ENCODE results near the gene LTBP1.

LTBP1 gene

GRCh38 chr2:33236482-33237385 is 290.0 kb downstream of the LTBP1 start:
- Histone ChIP-seq H3K9ac (ENCODE audit: low read length) (no peak overlapping the region), H3K36me3 (ENCODE audit: control insufficient read depth, insufficient read depth, low read length, severe bottlenecking) (no peaks in the 10 kb centered on the region), H3K4me1 (ENCODE audit: control insufficient read depth, insufficient read depth, low read length) (peaks cover 7% of the 10 kb centered on the region), H3K27me3 (replicated peaks; ENCODE audit: control insufficient read depth, insufficient read depth, low read length) (no peaks in the 10 kb centered on the region), H3K9me3 (ENCODE audit: control insufficient read depth, low read length) (no peaks in the 10 kb centered on the region), H3K4me3 (ENCODE audit: low read length) (no peak overlapping the region)
- no peak for DNase-seq (ENCODE audit: low read depth)

DNA sequence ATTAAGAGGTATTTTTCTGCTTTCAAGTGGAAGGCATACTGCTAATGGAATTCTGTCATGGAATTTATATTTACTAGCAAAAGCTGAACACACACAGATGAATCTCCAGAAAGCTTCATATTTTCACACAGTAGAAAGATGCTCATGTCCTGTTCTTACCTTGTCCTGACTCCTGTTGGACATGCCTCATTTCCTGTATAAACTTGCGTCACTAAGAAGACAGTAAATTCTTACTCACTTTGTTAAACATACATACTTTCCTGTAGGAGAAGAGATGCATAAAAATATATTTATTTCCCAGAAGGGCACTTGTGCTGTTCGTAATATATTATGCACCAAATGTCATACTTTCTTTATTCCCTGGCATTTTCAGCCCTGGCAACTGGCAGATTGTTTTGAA is 291.4 kb downstream of the LTBP1 start:
- Histone ChIP-seq H3K36me3 (ENCODE audit: control insufficient read depth, insufficient read depth, low read length, severe bottlenecking) (no peaks in the 10 kb centered on the region), H3K9ac (ENCODE audit: low read length) (no peak overlapping the region), H3K27me3 (replicated peaks; ENCODE audit: control insufficient read depth, insufficient read depth, low read length) (no peaks in the 10 kb centered on the region), H3K9me3 (ENCODE audit: control insufficient read depth, low read length) (no peaks in the 10 kb centered on the region), H3K4me1 (ENCODE audit: control insufficient read depth, insufficient read depth, low read length) (peaks cover 10% of the 10 kb centered on the region), H3K4me3 (ENCODE audit: low read length) (no peak overlapping the region)
- no peak for DNase-seq (ENCODE audit: low read depth)

GRCh38 chr2:33240178-33240577 is 293.4 kb downstream of the LTBP1 start:
- DNase-seq (ENCODE audit: low read depth), result no peak
- Histone ChIP-seq H3K9ac (ENCODE audit: low read length) (no peak overlapping the region), H3K4me3 (ENCODE audit: low read length) (no peak overlapping the region), H3K9me3 (ENCODE audit: control insufficient read depth, low read length) (no peaks in the 10 kb centered on the region), H3K27me3 (replicated peaks; ENCODE audit: control insufficient read depth, insufficient read depth, low read length) (no peaks in the 10 kb centered on the region), H3K4me1 (ENCODE audit: control insufficient read depth, insufficient read depth, low read length) (peaks cover 11% of the 10 kb centered on the region), H3K36me3 (ENCODE audit: control insufficient read depth, insufficient read depth, low read length, severe bottlenecking) (no peaks in the 10 kb centered on the region)

GRCh38 chr2:33241072-33241471 is 294.3 kb downstream of the LTBP1 start:
- Histone ChIP-seq H3K36me3 (ENCODE audit: control insufficient read depth, insufficient read depth, low read length, severe bottlenecking) (no peaks in the 10 kb centered on the region), H3K9me3 (ENCODE audit: control insufficient read depth, low read length) (no peaks in the 10 kb centered on the region), H3K4me3 (ENCODE audit: low read length) (no peak overlapping the region), H3K4me1 (ENCODE audit: control insufficient read depth, insufficient read depth, low read length) (peaks cover 13% of the 10 kb centered on the region), H3K9ac (ENCODE audit: low read length) (no peak overlapping the region), H3K27me3 (replicated peaks; ENCODE audit: control insufficient read depth, insufficient read depth, low read length) (no peaks in the 10 kb centered on the region)
- no peak for DNase-seq (ENCODE audit: low read depth)

DNA sequence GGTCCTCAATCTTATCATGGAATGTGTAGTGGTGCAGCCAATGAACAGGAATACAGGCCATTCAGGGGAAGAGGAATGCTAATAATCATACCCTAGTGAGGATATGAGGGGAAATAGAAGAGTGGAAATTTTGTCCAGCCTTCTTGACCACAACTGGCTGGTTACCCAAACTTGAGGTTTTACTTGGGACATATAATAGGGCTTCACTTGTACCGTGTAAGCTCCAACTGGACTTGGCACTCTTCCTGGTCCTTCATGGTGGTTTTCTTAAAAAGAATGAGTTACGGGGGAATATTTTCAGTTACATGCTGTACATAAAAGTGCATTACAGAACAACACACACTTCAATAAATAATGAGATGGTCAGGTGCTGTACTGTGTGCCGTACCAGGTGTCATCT is 294.8 kb downstream of the LTBP1 start:
- Histone ChIP-seq H3K36me3 (ENCODE audit: control insufficient read depth, insufficient read depth, low read length, severe bottlenecking) (no peaks in the 10 kb centered on the region), H3K9me3 (ENCODE audit: control insufficient read depth, low read length) (no peaks in the 10 kb centered on the region), H3K9ac (ENCODE audit: low read length) (no peak overlapping the region), H3K4me1 (ENCODE audit: control insufficient read depth, insufficient read depth, low read length) (peaks cover 13% of the 10 kb centered on the region), H3K4me3 (ENCODE audit: low read length) (no peak overlapping the region), H3K27me3 (replicated peaks; ENCODE audit: control insufficient read depth, insufficient read depth, low read length) (no peaks in the 10 kb centered on the region)
- no peak for DNase-seq (ENCODE audit: low read depth)

GRCh38 chr2:33242845-33243244 is 296.1 kb downstream of the LTBP1 start:
- Histone ChIP-seq H3K4me1 (ENCODE audit: control insufficient read depth, insufficient read depth, low read length) (peaks cover 20% of the 10 kb centered on the region), H3K9ac (ENCODE audit: low read length) (no peak overlapping the region), H3K27me3 (replicated peaks; ENCODE audit: control insufficient read depth, insufficient read depth, low read length) (no peaks in the 10 kb centered on the region), H3K4me3 (ENCODE audit: low read length) (no peak overlapping the region), H3K9me3 (ENCODE audit: control insufficient read depth, low read length) (no peaks in the 10 kb centered on the region), H3K36me3 (ENCODE audit: control insufficient read depth, insufficient read depth, low read length, severe bottlenecking) (no peaks in the 10 kb centered on the region)
- peak; percentile 43 for DNase-seq (ENCODE audit: low read depth)

GRCh38 chr2:33246432-33246831 is 299.7 kb downstream of the LTBP1 start:
- no peak for DNase-seq (ENCODE audit: low read depth)
- H3K27me3 ChIP-seq (replicated peaks; ENCODE audit: control insufficient read depth, insufficient read depth, low read length), result no peaks in the 10 kb centered on the region
- H3K9me3 ChIP-seq (ENCODE audit: control insufficient read depth, low read length), result no peaks in the 10 kb centered on the region
- peaks cover 21% of the 10 kb centered on the region for H3K4me1 ChIP-seq (ENCODE audit: control insufficient read depth, insufficient read depth, low read length)
- H3K4me3 ChIP-seq (ENCODE audit: low read length), result peak overlapping the region; percentile 21
- no peaks in the 10 kb centered on the region for H3K36me3 ChIP-seq (ENCODE audit: control insufficient read depth, insufficient read depth, low read length, severe bottlenecking)
- no peak overlapping the region for H3K9ac ChIP-seq (ENCODE audit: low read length)

DNA sequence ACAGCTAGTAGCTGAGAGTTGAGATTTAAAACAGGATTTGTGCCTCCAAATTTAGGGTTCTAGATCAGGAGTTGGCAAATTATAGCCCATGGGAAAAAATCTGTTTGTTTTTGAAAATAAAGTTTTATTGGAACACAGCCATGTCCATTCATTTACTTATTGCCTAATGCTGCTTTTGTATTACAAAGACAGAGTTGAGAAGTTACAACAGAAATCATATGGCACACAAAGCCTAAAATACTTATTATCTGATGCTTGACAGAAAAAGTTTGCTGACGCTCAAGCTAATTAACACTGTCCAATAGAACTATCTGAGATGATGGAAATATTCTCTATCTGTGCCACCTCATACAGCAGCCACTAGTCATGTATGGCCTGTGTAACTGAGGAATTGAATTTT is 300.6 kb downstream of the LTBP1 start:
- H3K4me3 ChIP-seq (ENCODE audit: low read length), result no peak overlapping the region
- H3K9me3 ChIP-seq (ENCODE audit: control insufficient read depth, low read length), result no peaks in the 10 kb centered on the region

GRCh38 chr2:33250417-33251029 is 303.8 kb downstream of the LTBP1 start:
- H3K36me3 ChIP-seq (ENCODE audit: control insufficient read depth, insufficient read depth, low read length, severe bottlenecking), result no peaks in the 10 kb centered on the region
- H3K9me3 ChIP-seq (ENCODE audit: control insufficient read depth, low read length), result no peaks in the 10 kb centered on the region
- no peak for DNase-seq (ENCODE audit: low read depth)
- H3K4me3 ChIP-seq (ENCODE audit: low read length), result no peak overlapping the region
- no peaks in the 10 kb centered on the region for H3K27me3 ChIP-seq (replicated peaks; ENCODE audit: control insufficient read depth, insufficient read depth, low read length)
- H3K9ac ChIP-seq (ENCODE audit: low read length), result no peak overlapping the region
- peaks cover 17% of the 10 kb centered on the region for H3K4me1 ChIP-seq (ENCODE audit: control insufficient read depth, insufficient read depth, low read length)

More for the DNA sequence above, 300.6 kb downstream of the LTBP1 start:
- H3K4me1 ChIP-seq (ENCODE audit: control insufficient read depth, insufficient read depth, low read length), result peaks cover 21% of the 10 kb centered on the region
- no peak overlapping the region for H3K9ac ChIP-seq (ENCODE audit: low read length)
- peak; percentile 39 for DNase-seq (ENCODE audit: low read depth)
- no peaks in the 10 kb centered on the region for H3K36me3 ChIP-seq (ENCODE audit: control insufficient read depth, insufficient read depth, low read length, severe bottlenecking)
- H3K27me3 ChIP-seq (replicated peaks; ENCODE audit: control insufficient read depth, insufficient read depth, low read length), result no peaks in the 10 kb centered on the region

GRCh38 chr2:33256162-33256755 is 309.5 kb downstream of the LTBP1 start:
- H3K4me3 ChIP-seq (ENCODE audit: low read length), result no peak overlapping the region
- H3K4me1 ChIP-seq (ENCODE audit: control insufficient read depth, insufficient read depth, low read length), result no peaks in the 10 kb centered on the region
- no peaks in the 10 kb centered on the region for H3K9me3 ChIP-seq (ENCODE audit: control insufficient read depth, low read length)
- no peaks in the 10 kb centered on the region for H3K36me3 ChIP-seq (ENCODE audit: control insufficient read depth, insufficient read depth, low read length, severe bottlenecking)
- no peak for DNase-seq (ENCODE audit: low read depth)
- H3K9ac ChIP-seq (ENCODE audit: low read length), result no peak overlapping the region
- no peaks in the 10 kb centered on the region for H3K27me3 ChIP-seq (replicated peaks; ENCODE audit: control insufficient read depth, insufficient read depth, low read length)

DNA sequence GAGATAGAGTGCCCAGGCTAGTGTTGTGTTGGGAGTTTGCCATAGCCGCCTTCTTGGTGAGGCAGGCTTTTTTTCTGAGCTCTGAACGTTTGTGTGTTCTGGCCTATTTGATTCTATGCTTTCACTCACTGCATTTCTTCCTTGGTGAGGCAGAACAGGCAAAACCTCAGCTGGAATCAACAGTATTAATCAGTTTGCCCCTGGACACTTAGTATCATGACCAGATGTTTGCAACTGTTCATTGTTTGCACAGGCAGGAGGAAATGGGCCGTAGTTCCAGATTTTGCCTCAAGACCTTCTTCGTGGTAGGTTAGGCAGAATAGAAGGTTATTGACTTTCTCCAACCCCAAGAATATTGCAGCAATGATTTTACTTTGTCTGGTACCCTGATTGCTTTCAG is 311.6 kb downstream of the LTBP1 start:
- Histone ChIP-seq H3K27me3 (replicated peaks; ENCODE audit: control insufficient read depth, insufficient read depth, low read length) (no peaks in the 10 kb centered on the region), H3K9ac (ENCODE audit: low read length) (no peak overlapping the region), H3K36me3 (ENCODE audit: control insufficient read depth, insufficient read depth, low read length, severe bottlenecking) (no peaks in the 10 kb centered on the region), H3K9me3 (ENCODE audit: control insufficient read depth, low read length) (no peaks in the 10 kb centered on the region), H3K4me3 (ENCODE audit: low read length) (no peak overlapping the region), H3K4me1 (ENCODE audit: control insufficient read depth, insufficient read depth, low read length) (no peaks in the 10 kb centered on the region)
- no peak for DNase-seq (ENCODE audit: low read depth)

All from adipocyte (in vitro differentiated cells).